Mesothelial cell of epicardium (in vitro differentiated cells): Measurements from ENCODE around the gene UGT2B11. TPM values are rescaled to one million over a fixed set of nuclear protein-coding genes. Genes with fewer than 3 reads are reported as not detected.
"Not testable (repeated sequence)": the region's sequence is repeated elsewhere in the genome, so short reads cannot be mapped to it uniquely, and the experiment has no call there.

ENCODE experiments used
- DNase-seq, 2 experiments: peaks; one replicate each; pipeline ENCODE4 v3.0.0; 2021; ENCODE audit warnings: low spot score in 2 of 2; ENCODE audit not compliant: unreplicated experiment in 2 of 2
- H3K27ac Mint-ChIP-seq: 2 replicates; pipeline ENCODE4 v1.8.0; 2021; ENCODE audit warnings: mixed read lengths
- H3K27me3 Mint-ChIP-seq: 2 replicates; pipeline ENCODE4 v1.8.0; 2021; ENCODE audit warnings: low read depth, mixed read lengths
- H3K36me3 Mint-ChIP-seq: 2 replicates; pipeline ENCODE4 v1.8.0; 2021; ENCODE audit warnings: mixed read lengths
- H3K4me1 Mint-ChIP-seq: 2 replicates; pipeline ENCODE4 v1.8.0; 2021; ENCODE audit warnings: mixed read lengths
- H3K4me3 Mint-ChIP-seq: 2 replicates; pipeline ENCODE4 v1.8.0; 2021; ENCODE audit warnings: mild to moderate bottlenecking, moderate library complexity, mixed read lengths
- H3K9me3 Mint-ChIP-seq: 2 replicates; pipeline ENCODE4 v1.8.0; 2021; ENCODE audit warnings: mixed read lengths
- CTCF ChIP-seq: fragments of 200-600 bp; sonication (generic); IDR thresholded peaks from one replicate; pipeline ENCODE4 v1.5.0; 2021; ENCODE audit warnings: antibody characterized with exemption; ENCODE audit not compliant: unreplicated experiment
- total RNA-seq: library from RNA; stranded (reverse); gene quantifications from 3 replicates; pipeline ENCODE4 v1.2.1, GENCODE V29; 2021

UGT2B11 gene
- not detected in 3 replicates for total RNA-seq

- no peak for DNase-seq
- H3K27ac Mint-ChIP-seq, result no peak within 1 kb of the TSS
- H3K4me3 Mint-ChIP-seq, result no peak within 1 kb of the TSS
- H3K4me1 Mint-ChIP-seq, result no peaks in the 10 kb centered on the region
- H3K9me3 Mint-ChIP-seq, result peaks cover 5% of the 10 kb centered on the region
- H3K27me3 Mint-ChIP-seq, result no peaks in the 10 kb centered on the region
- TF ChIP-seq CTCF, result no peak
- no peaks in the 10 kb centered on the region for H3K36me3 Mint-ChIP-seq
Measured at GRCh38 chr4:69214716-69215115, at the start of gene UGT2B11. Gene UGT2B11 (minus strand): TSS chr4:69214748. CDS start chr4:69214722, 26 bp downstream.

GRCh38 chr4:69253147-69253772, 38.7 kb upstream of the UGT2B11 start:
- not testable (repeated sequence) for H3K4me3 Mint-ChIP-seq, H3K36me3 Mint-ChIP-seq, H3K27me3 Mint-ChIP-seq, DNase-seq, H3K4me1 Mint-ChIP-seq, H3K27ac Mint-ChIP-seq, H3K9me3 Mint-ChIP-seq

- not testable (repeated sequence) for H3K27me3 Mint-ChIP-seq, DNase-seq, H3K36me3 Mint-ChIP-seq, H3K4me1 Mint-ChIP-seq, H3K27ac Mint-ChIP-seq, H3K4me3 Mint-ChIP-seq
- peaks cover 15% of the 10 kb centered on the region for H3K9me3 Mint-ChIP-seq
Measured at GRCh38 chr4:69250884-69251283, 36.3 kb upstream of the UGT2B11 start.

GRCh38 chr4:69242562-69243240, 28.2 kb upstream of the UGT2B11 start:
- DNase-seq, H3K4me1 Mint-ChIP-seq, H3K27ac Mint-ChIP-seq, H3K27me3 Mint-ChIP-seq, H3K4me3 Mint-ChIP-seq, H3K36me3 Mint-ChIP-seq: not testable (repeated sequence)
- peaks cover 25% of the 10 kb centered on the region for H3K9me3 Mint-ChIP-seq

- DNase-seq, H3K4me1 Mint-ChIP-seq, H3K36me3 Mint-ChIP-seq, H3K27me3 Mint-ChIP-seq, H3K27ac Mint-ChIP-seq, H3K4me3 Mint-ChIP-seq: not testable (repeated sequence)
- H3K9me3 Mint-ChIP-seq, result peaks cover 18% of the 10 kb centered on the region
Measured at GRCh38 chr4:69241746-69242145, 27.2 kb upstream of the UGT2B11 start.

- H3K27me3 Mint-ChIP-seq, DNase-seq, H3K27ac Mint-ChIP-seq, H3K4me1 Mint-ChIP-seq, H3K36me3 Mint-ChIP-seq, H3K4me3 Mint-ChIP-seq: not testable (repeated sequence)
- H3K9me3 Mint-ChIP-seq, result peaks cover 12% of the 10 kb centered on the region
Measured at GRCh38 chr4:69240787-69241186, 26.2 kb upstream of the UGT2B11 start.

GRCh38 chr4:69239557-69240168, 25.1 kb upstream of the UGT2B11 start:
- no peak for DNase-seq
- no peaks in the 10 kb centered on the region for H3K4me1 Mint-ChIP-seq
- H3K27ac Mint-ChIP-seq, result no peak overlapping the region
- H3K27me3 Mint-ChIP-seq, result no peaks in the 10 kb centered on the region
- TF ChIP-seq CTCF, result no peak
- H3K4me3 Mint-ChIP-seq, result no peak overlapping the region
- H3K9me3 Mint-ChIP-seq, result peaks cover 12% of the 10 kb centered on the region
- H3K36me3 Mint-ChIP-seq, result no peaks in the 10 kb centered on the region

GRCh38 chr4:69239092-69239491, 24.5 kb upstream of the UGT2B11 start:
- H3K36me3 Mint-ChIP-seq, result no peaks in the 10 kb centered on the region
- H3K4me3 Mint-ChIP-seq, result no peak overlapping the region
- H3K9me3 Mint-ChIP-seq, result peaks cover 14% of the 10 kb centered on the region
- no peak for TF ChIP-seq CTCF
- no peaks in the 10 kb centered on the region for H3K27me3 Mint-ChIP-seq
- H3K4me1 Mint-ChIP-seq, result no peaks in the 10 kb centered on the region
- no peak for DNase-seq
- H3K27ac Mint-ChIP-seq, result no peak overlapping the region
